Prostate gland (tissue), 2 donors: ENCODE data around the gene RHOT1.

Experiments used
- POLR2A ChIP-seq: fragments of 450-650 bp; IDR thresholded peaks from one replicate; pipeline ENCODE4 v1.6.1; 2016; ENCODE audit warnings: antibody characterized with exemption, mild to moderate bottlenecking
- POLR2AphosphoS5 ChIP-seq: sonication (generic); formaldehyde crosslinking; IDR thresholded peaks from one replicate; pipeline ENCODE4 v1.6.1; 2017; ENCODE audit warnings: antibody characterized with exemption
- TF ChIP-seq, protein P1 (sequence below), 4 experiments: fragments of 200-600 bp in 2 of 4; fragments of 450-650 bp in 2 of 4; sonication (generic) in 2 of 4; IDR thresholded peaks; 1 replicate in 3 of 4; 2 replicates in 1 of 4; pipeline ENCODE4 v1.5.1; 2016 to 2019; ENCODE audit warnings: antibody characterized with exemption in 4 of 4, mild to moderate bottlenecking in 2 of 4, moderate library complexity in 2 of 4

DNA sequence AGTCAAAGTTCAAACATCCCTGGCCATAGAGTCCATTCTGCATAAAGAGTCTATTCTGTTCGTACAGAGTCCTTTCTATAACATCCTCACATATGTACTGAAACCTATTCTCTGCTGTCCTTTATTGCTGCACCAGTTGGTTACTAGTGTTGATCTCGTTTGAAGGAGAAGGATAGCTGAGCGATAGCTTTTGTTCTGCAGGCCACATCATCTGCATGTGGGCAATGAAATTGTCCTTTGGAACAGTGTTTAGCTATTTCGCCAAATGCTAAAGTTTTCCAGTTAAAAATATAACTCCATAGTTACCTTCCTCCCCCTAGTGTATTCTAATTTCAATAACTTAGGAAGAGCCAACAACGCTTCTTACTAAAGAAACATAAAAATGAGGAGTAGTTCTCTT, 6.0 kb downstream of the RHOT1 start:
- TF ChIP-seq, protein P1, sequence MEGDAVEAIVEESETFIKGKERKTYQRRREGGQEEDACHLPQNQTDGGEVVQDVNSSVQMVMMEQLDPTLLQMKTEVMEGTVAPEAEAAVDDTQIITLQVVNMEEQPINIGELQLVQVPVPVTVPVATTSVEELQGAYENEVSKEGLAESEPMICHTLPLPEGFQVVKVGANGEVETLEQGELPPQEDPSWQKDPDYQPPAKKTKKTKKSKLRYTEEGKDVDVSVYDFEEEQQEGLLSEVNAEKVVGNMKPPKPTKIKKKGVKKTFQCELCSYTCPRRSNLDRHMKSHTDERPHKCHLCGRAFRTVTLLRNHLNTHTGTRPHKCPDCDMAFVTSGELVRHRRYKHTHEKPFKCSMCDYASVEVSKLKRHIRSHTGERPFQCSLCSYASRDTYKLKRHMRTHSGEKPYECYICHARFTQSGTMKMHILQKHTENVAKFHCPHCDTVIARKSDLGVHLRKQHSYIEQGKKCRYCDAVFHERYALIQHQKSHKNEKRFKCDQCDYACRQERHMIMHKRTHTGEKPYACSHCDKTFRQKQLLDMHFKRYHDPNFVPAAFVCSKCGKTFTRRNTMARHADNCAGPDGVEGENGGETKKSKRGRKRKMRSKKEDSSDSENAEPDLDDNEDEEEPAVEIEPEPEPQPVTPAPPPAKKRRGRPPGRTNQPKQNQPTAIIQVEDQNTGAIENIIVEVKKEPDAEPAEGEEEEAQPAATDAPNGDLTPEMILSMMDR (IDR thresholded peaks at IDR 0.05), result no peak
- TF ChIP-seq POLR2AphosphoS5, result no peak
- TF ChIP-seq POLR2A, result no peak
